Measurements from ENCODE around the gene SETD3. TPM values are rescaled to one million over a fixed set of nuclear protein-coding genes. Genes with fewer than 3 reads are reported as not detected.

Gene SETD3
- total RNA-seq, 4 donors from 2014 or later, result 127 to 184 (median 162) TPM

GRCh38 chr14:99441918-99442317 is 38.7 kb downstream of the SETD3 start:
- TF ChIP-seq CTCF (IDR thresholded peaks at IDR 0.05), result no peak
- no peak for TF ChIP-seq EP300 (IDR thresholded peaks at IDR 0.05)
- Histone ChIP-seq H3K27ac (no peak overlapping the region), H3K27me3 (no peaks in the 10 kb centered on the region), H3K4me3 (no peak overlapping the region), H3K4me1 (peaks cover 0 to 5% (median 3%) of the 10 kb centered on the region in 3 donors), H3K9me3 (no peaks in the 10 kb centered on the region), H3K36me3 (peaks cover 0 to 77% of the 10 kb centered on the region in 2 donors)
- no peak for ATAC-seq
- WGBS, 2 donors (ENCODE audit: low coverage in 1 of 2), result 78 to 91% methylated on average over 1 to 5 of the region's 7 CpGs

- Histone ChIP-seq H3K36me3 (peaks cover 0 to 73% of the 10 kb centered on the region in 2 donors), H3K4me3 (no peak overlapping the region), H3K27me3 (no peaks in the 10 kb centered on the region), H3K9me3 (no peaks in the 10 kb centered on the region), H3K4me1 (peaks cover 0 to 11% (median 9%) of the 10 kb centered on the region in 3 donors), H3K27ac (no peak overlapping the region)
- no peak for ATAC-seq
- WGBS, 2 donors (ENCODE audit: low coverage in 1 of 2), result 93% methylated on average over 5 of the region's 11 CpGs; no CpG with 5 or more reads in 1 of the 2 donors
- no peak for TF ChIP-seq EP300 (IDR thresholded peaks at IDR 0.05)
These were observed 39.3 kb downstream of the SETD3 start for GRCh38 chr14:99441157-99441870.

GRCh38 chr14:99440278-99440677 is 40.4 kb downstream of the SETD3 start:
- WGBS, 2 donors (ENCODE audit: low coverage in 1 of 2), result 84 to 91% methylated on average over 9 to 12 of the region's 14 CpGs
- TF ChIP-seq POLR2AphosphoS5 (IDR thresholded peaks at IDR 0.05) (no peak), POLR2A (IDR thresholded peaks at IDR 0.05) (no peak), EP300 (IDR thresholded peaks at IDR 0.05) (no peak), CTCF (IDR thresholded peaks at IDR 0.05) (no peak)
- peaks cover 0 to 74% of the 10 kb centered on the region in 2 donors for H3K36me3 ChIP-seq
- no peak overlapping the region for H3K27ac ChIP-seq
- H3K27me3 ChIP-seq, result no peaks in the 10 kb centered on the region
- no peak overlapping the region for H3K4me3 ChIP-seq
- peaks cover 0 to 22% (median 11%) of the 10 kb centered on the region in 3 donors for H3K4me1 ChIP-seq
- H3K9me3 ChIP-seq, result no peaks in the 10 kb centered on the region
- ATAC-seq, result no peak

GRCh38 chr14:99437706-99438105 is 43.0 kb downstream of the SETD3 start:
- H3K27me3 ChIP-seq, result no peaks in the 10 kb centered on the region
- no peak overlapping the region for H3K4me3 ChIP-seq
- peaks cover 0 to 67% of the 10 kb centered on the region in 2 donors for H3K36me3 ChIP-seq
- H3K9me3 ChIP-seq, result no peaks in the 10 kb centered on the region
- TF ChIP-seq EP300 (IDR thresholded peaks at IDR 0.05), result no peak
- TF ChIP-seq POLR2A (IDR thresholded peaks at IDR 0.05), result no peak
- TF ChIP-seq CTCF (IDR thresholded peaks at IDR 0.05), result no peak
- no peak for TF ChIP-seq POLR2AphosphoS5 (IDR thresholded peaks at IDR 0.05)
- 73 to 74% methylated on average over 3 of the region's 3 CpGs for WGBS, 2 donors (ENCODE audit: low coverage in 1 of 2)
- peaks cover 0 to 26% (median 11%) of the 10 kb centered on the region in 3 donors for H3K4me1 ChIP-seq
- no peak overlapping the region for H3K27ac ChIP-seq
- ATAC-seq, result no peak

GRCh38 chr14:99436247-99437180 is 44.1 kb downstream of the SETD3 start:
- 66 to 71% methylated on average over 12 to 14 of the region's 14 CpGs for WGBS, 2 donors (ENCODE audit: low coverage in 1 of 2)
- Histone ChIP-seq H3K27me3 (no peaks in the 10 kb centered on the region), H3K36me3 (peaks cover 0 to 60% of the 10 kb centered on the region in 2 donors), H3K4me3 (no peak overlapping the region), H3K27ac (peak overlapping the region in 3 of 4 donors; percentile 8 to 61 (median 41)), H3K9me3 (no peaks in the 10 kb centered on the region), H3K4me1 (peaks cover 0 to 32% (median 11%) of the 10 kb centered on the region in 3 donors)
- no peak for ATAC-seq
- TF ChIP-seq CTCF (IDR thresholded peaks at IDR 0.05) (no peak), POLR2A (IDR thresholded peaks at IDR 0.05) (no peak), EP300 (IDR thresholded peaks at IDR 0.05) (no peak), POLR2AphosphoS5 (IDR thresholded peaks at IDR 0.05) (no peak)

Measured in gastroesophageal sphincter (tissue), 4 donors.